Measurements from ENCODE around the gene BTBD9.
"Not testable (repeated sequence)": the region's sequence is repeated elsewhere in the genome, so short reads cannot be mapped to it uniquely, and the experiment has no call there.

BTBD9 gene

DNA sequence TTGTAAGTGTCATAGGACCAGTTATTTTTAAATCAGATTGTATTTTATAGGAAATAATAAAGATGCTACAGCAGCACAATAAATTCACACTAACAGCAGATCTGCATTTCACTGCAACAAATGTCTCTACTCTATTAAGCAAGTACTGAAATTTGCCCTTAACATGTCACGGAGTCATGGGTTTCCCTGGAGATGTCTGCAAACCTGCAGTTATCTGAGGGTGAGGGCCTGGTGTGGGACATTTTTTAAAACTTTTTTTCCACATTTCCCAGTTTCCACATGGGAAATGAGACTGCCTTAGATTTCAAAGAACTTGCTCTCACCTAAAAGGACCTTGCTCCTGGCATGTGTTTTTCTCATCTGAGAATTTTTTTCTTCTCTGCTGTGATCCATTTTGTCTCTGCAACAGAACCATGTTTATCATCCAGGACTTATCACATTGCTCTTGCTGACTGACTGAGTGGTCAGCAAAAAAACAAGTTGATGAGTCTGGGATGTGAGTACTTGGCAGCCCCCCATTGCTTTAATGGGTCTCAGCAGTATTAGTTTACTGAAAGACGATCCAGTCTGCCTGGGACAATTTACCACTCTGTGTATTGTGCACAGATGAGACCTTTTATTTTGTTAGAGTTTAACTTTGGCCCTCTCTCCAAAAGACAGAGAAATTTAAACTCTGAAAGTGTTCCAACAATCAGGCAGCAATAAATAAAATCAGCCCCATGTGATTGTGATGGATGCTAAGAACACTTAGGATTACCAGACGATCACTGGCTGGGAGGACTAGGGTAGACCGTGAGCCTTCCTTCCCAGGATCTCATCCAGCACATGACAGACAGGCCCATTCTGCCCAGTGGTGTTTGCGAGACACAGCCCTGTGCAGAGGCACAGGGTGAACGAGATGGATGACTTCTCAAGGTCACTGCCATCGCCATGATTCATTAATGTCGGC is 268.8 kb downstream of the BTBD9 start:
- no peak for DNase-seq

DNA sequence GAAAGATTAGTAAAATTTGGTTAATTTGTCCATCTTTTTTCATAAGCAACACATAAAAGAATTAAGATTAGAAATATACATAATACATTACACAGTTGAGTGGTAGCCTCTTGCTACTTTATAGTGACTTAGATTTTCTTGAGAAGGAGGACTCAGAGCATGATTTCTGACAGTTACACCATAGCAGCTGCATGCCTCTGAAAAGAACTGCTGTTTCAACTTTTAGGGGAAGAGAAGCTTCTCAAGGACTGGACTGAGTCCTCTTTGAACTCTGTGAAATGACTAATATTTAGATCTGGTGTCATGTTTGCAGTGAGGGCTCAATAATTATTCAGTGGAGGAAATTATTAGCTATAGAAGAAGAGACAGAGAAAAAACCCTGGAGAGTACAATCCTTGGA is 272.5 kb downstream of the BTBD9 start:
- DNase-seq = no peak

DNA sequence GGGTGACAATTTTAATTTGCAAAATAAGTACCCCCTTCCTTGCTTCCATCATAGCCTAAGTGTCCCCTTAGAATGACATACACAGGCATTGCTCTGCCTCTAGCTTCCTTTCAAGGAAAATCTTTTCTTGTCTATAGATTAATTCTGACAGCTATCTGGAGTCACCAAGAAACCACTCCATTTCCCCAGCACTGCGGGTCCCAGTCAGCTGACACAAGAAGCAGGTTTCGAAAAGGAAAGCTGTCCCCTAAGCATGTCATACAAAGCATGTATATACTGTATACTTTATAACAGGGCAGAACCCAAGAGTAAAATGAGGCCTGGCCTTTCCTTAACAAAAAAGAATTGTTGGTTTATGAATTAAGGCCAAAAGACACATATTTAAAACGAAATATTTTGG is 273.5 kb downstream of the BTBD9 start:
- DNase-seq = no peak

DNA sequence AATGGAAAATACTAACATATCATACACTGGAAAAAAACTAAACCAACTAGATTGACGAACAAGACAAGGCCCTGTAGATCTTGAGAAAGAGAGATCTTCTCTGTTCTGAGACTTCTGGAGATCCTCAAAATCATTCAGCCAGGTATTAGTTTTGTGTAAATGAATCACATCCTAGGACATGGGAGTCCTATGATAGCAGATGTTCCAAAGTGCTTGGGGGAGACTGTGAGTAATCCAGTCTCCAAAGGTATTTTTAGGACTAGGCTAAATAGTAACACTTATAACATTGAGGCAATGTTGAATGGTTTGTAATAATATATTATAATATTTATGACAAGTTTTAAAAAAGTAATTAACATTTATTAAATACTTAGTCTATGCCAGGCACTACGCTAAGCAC is 275.0 kb downstream of the BTBD9 start:
- no peak for DNase-seq

DNA sequence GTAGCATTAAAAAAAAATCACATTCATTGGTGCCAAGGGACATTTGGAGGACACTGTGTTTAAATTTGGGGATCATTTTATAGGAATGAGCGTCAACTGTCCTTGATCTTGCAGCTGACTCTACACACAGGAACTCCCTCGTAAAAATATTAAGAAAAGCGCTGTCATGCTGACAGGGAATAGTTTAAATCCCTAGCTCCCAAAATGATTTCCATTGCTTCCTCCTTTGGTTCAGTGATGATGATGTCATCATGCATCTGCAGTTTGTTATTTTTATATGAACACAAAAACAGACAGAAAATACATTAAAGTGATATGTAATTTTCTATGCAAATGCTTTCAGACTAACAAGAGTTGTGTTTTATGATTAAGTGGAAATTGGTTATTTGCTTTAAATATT is 275.6 kb downstream of the BTBD9 start:
- no peak for DNase-seq

DNA sequence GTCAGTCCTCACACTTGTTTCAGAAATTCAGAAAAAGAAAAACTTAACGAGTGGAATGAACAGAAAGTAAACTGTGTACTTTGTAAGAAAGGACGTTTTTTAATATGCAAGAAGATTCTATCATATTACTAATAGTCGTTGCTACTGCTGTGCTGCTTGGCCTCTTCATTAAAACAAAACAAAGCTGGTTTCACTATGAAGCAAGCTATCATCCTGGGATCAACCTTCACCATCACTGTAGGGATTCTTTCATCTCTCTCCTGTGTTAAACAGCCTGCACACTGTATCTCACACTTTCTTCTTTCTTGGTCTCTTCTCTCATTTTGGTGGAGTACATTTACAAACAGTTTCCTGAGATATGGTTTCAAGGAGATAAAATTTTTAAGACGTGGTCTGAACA is 284.2 kb downstream of the BTBD9 start:
- no peak for DNase-seq

DNA sequence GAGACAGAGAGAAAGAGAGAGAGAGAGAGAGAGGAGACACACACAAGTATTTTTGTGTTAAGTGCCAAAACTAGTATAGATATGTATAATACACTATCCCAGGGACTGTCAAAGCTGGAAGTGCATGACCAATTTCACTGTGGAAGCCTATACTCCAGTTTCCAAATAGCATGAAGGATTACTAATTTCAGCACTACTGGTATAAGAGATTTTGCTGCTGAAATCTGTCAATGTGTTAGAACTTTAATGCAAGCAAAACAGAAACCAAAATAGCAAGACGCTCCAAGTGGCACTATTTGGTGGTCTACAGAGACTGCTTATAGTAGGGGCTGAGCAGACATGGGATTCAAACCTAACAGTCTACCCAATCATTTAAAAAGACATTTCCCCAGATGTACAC is 284.8 kb downstream of the BTBD9 start:
- DNase-seq = no peak

DNA sequence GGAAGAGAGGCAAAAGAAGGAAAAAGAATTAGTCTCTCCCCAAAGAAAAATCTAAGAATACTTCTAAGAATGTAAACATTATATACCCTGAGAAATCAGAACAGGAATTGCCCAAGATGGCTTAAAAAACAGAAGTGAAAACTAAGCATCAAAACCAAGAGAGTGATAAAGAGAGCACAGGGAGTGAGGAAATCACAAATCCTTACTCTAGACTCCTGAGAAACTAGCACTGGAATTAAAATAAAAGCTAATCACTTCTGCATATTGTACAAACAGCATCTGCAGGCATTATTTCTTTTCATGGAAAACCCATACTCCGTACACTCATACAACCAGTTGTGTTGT is 285.7 kb downstream of the BTBD9 start:
- DNase-seq = no peak

DNA sequence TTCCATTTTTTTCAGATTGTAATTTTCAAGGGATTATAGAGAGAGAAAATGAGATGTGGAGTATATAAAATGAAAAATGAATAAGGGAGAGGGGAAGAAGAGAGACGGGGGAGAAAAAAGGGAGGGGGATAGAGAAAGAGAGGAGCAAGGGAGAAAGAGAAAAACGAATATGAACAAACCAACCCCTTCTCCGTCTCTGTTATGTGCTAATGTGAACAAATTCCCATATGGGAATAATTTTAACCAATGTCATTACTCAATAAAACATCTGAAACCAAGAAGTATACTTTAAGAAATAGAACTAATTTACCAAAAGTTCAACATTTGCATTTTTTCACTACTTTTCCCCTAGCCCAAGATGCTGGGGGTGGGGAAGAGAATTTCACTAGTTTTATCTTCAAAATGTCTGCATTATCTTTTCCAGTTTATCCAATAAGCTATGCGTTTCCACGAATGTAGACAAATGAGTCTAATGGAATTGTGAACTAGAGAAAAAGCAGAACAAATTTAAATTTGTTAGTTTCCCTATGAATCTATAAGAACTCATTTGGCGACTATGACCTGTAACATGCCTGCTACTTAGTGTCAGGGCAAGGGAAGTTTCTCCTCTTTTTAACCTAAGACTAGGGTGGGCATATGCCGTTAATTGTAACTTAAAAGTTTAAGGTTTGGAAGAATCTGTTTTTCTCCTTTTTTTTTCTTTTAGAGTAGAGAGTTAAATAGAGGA is 286.3 kb downstream of the BTBD9 start:
- DNase-seq = no peak

DNA sequence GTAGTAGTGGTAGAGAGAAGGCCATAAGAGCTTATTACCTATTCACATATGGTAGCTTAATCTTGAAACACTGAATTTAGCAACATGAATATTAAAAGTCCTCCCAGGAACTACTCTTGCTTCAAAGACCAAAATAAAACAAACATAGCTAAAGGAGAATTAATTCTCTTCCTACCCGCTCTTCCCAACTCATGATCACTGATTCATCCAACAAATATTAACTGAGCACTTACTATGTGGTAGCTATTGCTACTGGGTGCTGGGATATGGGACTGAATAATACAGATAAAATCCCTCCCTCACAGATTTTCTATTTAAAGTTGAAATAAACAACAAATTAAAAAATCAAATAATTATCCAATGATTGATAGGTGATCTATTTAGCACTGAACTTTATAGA is 287.1 kb downstream of the BTBD9 start:
- DNase-seq = no peak

DNA sequence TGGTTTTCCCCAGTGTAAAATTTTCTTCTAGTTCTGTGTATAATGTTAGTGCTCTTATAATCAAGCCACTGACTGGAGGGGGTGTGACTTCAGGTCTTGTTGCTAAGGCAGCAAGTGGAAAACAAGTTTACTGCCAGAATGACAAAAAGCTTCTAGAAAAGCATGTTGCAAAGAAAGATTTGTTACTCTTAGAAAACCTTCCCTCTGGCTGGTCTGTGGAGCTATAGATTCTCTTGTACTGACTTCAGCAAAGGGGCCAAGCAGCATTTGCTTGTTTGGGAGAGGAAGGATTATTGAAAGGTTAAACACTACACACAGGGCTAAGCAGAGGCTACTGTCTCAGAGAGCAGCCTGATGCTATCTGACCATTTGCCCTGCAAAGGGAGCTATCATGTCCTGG is 288.8 kb downstream of the BTBD9 start:
- no peak for DNase-seq

DNA sequence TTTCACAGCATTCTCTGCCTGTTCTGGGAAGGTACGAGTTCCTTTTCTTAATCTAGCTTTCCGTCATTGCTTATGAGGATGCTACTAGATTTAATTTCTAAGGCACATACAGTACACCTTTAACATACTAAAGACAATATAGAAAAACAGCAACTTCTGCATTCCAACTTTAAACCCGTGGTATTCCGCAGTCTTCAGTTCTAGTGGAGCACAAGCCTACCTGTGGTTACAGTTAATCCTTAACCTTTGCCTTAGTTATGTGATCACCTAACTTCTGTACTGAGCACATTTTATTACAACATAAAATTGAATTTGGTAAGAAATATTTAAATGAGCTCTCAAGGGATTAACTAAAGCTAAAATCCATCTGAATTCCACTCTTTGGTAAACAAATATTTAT is 289.5 kb downstream of the BTBD9 start:
- no peak for DNase-seq

DNA sequence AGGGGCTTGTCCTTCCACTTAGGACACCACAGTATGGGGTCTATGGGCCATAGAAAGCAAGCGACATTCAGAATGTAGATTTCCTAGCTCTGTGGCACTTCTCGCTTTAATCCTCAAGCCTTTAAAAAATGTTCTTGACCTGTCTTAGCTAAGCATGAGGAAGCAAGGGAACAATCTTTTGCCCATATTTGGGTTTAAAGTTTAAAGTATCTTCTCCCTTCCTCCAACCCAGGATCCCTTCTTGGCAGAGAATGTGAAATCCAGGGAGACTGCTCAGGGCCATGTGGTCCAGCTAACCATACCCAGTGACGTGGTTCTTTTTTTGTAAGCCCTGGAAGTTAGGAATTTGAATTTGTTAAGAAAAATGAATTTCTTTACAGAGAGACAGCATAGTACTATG is 289.9 kb downstream of the BTBD9 start:
- no peak for DNase-seq

DNA sequence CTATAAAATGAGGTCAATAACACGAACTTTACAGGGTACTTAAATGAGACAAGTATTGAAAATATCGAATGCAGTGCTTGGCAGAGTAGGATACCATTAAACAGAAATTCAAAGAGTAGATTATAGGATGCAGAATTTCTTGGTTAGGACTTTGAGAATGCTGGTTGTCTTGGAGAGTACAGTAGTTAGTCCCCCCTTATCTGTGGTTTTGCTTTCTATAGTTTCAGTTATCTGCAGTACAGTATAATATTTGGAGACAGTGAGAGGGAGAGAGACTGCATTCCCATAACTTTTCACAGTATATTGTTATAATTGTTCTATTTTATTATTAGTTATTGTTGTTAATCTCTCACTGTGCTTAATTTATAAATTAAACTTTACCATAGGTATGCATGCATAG is 290.5 kb downstream of the BTBD9 start:
- DNase-seq = no peak

DNA sequence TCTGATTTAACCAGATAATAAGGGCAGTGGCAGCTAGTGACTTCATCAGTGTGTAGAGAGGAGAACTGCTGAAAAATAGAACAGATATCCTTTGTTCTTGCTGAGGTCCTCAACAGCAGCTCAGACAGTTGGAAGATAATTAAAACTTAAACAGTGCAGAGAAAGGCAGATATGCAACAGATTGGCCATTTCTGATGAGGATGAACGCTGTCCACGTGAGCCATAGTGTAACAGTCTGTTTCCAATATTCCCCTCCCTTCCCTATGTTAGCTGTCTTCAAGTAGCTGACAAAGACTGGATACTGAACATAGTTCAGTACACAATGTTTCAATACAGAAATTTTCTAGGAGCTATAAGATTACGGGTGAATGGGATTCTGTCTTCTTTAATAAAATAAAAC is 291.4 kb downstream of the BTBD9 start:
- DNase-seq = no peak

DNA sequence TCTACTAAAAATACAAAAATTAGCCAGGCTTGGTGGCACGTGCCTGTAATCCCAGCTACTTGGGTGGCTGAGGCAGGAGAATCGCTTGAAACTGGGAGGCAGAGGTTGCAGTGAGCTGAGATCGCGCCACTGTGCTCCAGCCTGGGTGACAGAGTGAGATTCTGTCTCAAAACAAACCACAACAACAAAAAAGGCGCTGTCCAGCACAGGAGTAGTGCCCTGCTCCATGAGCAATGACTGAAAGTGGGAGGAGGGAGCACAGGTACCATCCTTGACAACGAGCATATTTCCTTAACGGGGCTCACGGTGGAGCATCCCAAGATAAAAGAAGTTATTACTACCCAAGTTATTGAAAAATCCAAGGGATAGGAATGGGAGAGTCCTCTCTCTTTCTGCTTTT is 291.9 kb downstream of the BTBD9 start:
- DNase-seq = not testable (repeated sequence)

DNA sequence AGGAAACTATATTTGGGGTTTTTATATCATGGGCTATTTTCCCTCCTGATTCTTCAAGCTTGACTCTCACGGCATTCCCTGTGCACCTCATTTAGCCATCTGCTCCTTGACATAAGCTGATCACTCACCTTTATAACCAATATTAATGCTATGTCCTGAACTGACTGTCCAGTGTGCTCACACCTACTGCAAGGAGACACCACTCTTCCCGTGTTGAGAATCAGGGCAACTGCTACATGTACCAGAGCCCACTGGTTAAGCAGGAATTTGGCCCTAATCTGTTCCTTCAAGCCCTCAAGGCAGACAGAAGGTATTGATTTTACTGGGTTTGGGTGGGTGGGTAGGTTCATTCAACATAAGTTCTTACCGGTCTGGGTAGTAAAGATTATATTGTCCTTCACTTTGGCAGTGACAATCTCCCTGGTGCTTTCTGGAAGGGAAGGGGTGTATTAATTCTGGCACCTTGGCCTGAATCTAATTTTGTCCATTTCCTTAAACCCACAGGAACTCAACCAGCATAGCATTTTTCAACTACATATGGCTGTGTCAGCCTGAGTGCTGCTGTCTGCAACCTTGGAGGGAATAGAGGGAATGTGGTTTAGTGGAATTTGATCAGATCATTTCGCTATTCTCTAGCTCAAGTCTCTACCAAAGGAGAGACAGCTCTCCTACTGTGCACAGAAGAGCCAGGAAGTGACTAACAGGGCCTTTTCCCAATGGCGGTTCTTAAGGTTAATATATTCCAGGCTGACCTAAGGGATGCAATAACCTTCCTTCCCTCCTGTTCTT is 293.2 kb downstream of the BTBD9 start:
- no peak for DNase-seq

DNA sequence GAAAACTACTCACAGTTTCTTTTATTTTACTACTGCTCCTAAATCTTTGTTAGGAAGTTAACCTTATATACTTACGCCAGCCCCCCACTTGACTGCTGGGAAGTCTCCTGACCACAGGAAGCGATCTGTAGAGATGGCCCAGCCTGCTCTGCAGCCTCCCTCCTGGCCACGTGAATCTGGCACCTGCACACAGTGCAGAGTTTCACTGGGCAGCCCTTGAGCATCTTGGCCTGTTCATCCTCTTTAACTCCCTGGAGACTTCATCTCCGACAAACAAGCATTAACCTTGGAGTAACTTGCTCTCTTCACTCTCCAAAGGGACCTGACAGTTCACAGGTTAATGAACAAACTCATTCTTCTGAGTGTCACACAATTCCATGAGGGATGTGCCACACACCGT is 294.1 kb downstream of the BTBD9 start:
- DNase-seq = no peak

DNA sequence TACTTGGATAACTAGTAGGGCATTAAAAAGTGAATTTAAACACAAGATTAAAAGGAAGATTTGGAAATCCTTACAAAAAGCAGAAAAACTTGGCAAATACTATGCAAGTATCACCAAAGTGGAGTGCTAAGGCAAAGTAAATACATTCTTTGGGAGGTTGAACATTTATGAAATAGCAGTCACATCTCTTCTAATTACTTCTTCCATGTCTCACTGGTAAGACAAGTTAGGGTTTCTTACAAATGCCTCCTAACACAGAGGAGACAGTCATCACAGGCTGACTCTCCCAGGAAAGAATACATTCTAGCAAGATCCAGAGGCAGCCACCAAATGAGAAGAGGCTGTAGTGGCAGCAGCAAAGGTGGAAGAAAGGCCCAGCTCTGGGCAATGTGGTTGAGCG is 298.2 kb downstream of the BTBD9 start:
- DNase-seq = no peak

DNA sequence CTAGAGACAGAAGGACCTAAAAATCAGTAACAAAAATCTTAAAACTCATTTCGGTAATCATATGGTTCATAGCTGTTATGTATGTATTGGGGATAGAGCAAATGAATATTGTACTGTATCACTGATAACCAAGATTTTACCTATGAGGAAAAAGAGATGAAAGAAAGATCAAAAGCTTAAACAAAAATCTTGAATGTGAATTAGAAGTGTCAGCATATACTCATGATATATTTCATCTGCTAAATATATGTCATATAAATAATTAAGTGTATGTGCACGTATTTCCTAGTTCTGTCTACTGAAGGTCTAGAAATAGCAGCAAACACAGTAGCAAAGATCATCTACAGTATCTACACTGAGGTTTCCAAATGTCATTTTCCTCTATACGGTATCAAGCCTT is 299.8 kb downstream of the BTBD9 start:
- no peak for DNase-seq

DNA sequence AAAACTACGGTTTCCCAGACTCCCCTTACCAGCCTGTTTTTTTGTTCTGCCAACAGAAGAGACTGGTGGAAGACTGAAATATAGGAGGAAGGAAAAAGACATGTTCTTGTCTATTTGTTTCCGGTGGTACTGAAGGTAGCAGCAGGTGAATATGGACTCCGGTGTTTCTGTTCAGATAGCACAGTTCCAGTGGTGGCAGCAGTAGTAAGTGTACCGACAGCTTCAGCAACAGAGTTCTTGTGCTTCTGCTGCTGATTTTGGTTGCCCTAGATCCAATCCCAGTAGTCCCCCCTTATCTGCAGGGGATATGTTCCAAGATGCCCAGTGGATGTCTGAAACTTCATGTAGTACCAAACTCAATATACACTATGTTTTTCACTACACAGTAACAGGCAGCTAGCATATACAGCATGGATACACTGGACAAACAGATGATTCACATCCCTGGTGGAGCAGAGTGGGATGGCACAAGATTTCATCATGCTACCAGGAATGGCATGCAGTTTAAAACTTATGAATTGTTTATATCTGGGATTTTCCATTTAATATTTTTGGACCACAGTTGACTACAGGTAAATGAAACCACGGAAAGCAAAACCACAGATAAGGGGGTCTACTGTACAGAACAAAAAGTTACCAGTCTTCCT is 301.8 kb downstream of the BTBD9 start:
- DNase-seq = no peak

DNA sequence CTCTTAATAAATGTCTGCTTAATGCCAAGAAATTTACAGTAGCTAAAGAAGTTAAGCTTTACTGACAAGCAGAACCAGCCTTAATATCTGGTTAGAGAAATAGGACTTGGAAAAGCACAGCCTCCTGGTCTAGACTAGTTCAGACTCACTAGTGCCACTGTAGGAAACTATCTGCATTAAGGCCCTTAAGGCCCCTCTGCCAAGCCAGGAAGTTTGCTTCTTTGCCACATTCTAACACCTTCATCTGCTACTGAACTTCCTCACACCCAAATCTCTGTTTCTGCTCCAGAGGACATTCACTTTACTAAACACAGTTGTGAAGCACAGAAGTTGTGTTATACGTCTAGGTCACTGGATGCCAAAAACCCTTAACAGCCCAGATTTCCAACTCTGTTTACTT is 302.8 kb downstream of the BTBD9 start:
- DNase-seq = no peak

DNA sequence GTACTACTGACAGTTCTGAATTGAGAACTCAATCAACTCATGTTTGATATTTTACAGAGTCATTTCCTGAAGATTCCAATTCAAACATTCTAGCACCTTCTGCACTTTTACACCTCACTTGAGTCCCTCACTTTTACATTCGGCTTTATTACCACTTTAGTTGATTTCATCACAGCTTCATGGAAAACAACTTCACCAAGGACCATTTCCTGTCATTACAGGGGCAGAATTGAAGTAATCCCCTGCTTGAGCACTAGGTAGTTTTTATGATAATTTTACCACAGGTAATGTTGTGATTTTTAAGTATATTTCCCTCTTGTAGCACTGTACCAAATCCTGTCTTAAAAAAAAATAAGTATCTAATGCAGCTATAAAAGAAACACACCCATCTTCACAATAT is 312.9 kb downstream of the BTBD9 start:
- DNase-seq = no peak
